ENCODE results near the gene SURF4.

GRCh38 chr9:133420392-133420827 is 44.5 kb upstream of the SURF4 start:
- TF ChIP-seq, protein P1, sequence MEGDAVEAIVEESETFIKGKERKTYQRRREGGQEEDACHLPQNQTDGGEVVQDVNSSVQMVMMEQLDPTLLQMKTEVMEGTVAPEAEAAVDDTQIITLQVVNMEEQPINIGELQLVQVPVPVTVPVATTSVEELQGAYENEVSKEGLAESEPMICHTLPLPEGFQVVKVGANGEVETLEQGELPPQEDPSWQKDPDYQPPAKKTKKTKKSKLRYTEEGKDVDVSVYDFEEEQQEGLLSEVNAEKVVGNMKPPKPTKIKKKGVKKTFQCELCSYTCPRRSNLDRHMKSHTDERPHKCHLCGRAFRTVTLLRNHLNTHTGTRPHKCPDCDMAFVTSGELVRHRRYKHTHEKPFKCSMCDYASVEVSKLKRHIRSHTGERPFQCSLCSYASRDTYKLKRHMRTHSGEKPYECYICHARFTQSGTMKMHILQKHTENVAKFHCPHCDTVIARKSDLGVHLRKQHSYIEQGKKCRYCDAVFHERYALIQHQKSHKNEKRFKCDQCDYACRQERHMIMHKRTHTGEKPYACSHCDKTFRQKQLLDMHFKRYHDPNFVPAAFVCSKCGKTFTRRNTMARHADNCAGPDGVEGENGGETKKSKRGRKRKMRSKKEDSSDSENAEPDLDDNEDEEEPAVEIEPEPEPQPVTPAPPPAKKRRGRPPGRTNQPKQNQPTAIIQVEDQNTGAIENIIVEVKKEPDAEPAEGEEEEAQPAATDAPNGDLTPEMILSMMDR (IDR thresholded peaks at IDR 0.05) = no peak
- TF ChIP-seq POLR2A (IDR thresholded peaks at IDR 0.05) = no peak
